Calu3 (cell line): ENCODE results near the gene OR52H1. TPM values are rescaled to one million over a fixed set of nuclear protein-coding genes. Genes with fewer than 3 reads are reported as not detected.

Experiments
- BruUV-seq: library from RNA; stranded (reverse); fragments of 400-500 nt; replicated peaks from 2 replicates; lab custom pipeline; 2021; lab: Mats Ljungman, UMichigan
- CTCF ChIA-PET: fragments of 300-600 bp; sonication (Branson Sonifier 250); formaldehyde crosslinking; loops from one replicate; lab custom pipeline; 2022; ENCODE audit warnings: antibody characterized with exemption; lab: Charles Lee
- DNase-seq: peaks from one replicate; pipeline ENCODE4 v3.0.0; 2022
- H3K27ac Mint-ChIP-seq: one replicate; pipeline ENCODE4 v1.8.0; 2022; ENCODE audit warnings: mixed read lengths; ENCODE audit not compliant: unreplicated experiment
- H3K27me3 Mint-ChIP-seq: one replicate; pipeline ENCODE4 v1.8.0; 2022; ENCODE audit warnings: mixed read lengths; ENCODE audit not compliant: unreplicated experiment
- H3K36me3 Mint-ChIP-seq: one replicate; pipeline ENCODE4 v1.8.0; 2022; ENCODE audit warnings: mild to moderate bottlenecking, moderate library complexity, mixed read lengths; ENCODE audit not compliant: insufficient read depth, unreplicated experiment
- H3K4me1 Mint-ChIP-seq: one replicate; pipeline ENCODE4 v1.8.0; 2022; ENCODE audit warnings: mild to moderate bottlenecking, low read depth, mixed read lengths; ENCODE audit not compliant: unreplicated experiment
- H3K4me3 Mint-ChIP-seq: one replicate; pipeline ENCODE4 v1.8.0; 2022; ENCODE audit warnings: mild to moderate bottlenecking, low read depth, moderate library complexity, mixed read lengths; ENCODE audit not compliant: unreplicated experiment
- H3K9me3 Mint-ChIP-seq: one replicate; pipeline ENCODE4 v1.8.0; 2022; ENCODE audit warnings: low read depth, mixed read lengths; ENCODE audit not compliant: unreplicated experiment
- intact Hi-C: fragments of 100-400 bp; cut with micrococcal nuclease; formaldehyde crosslinking; loops from one replicate; pipeline ENCODE4 v1.10.0; 2022; ENCODE audit not compliant: unreplicated experiment
- total RNA-seq: library from RNA; stranded (reverse); gene quantifications from 2 replicates; pipeline ENCODE4 v1.2.3, GENCODE V29; 2022
- TF ChIP-seq, protein P1 (sequence below): fragments of 200-600 bp; IDR thresholded peaks from one replicate; pipeline ENCODE4 v1.8.0; 2022; ENCODE audit warnings: antibody characterized with exemption; ENCODE audit not compliant: unreplicated experiment

OR52H1 gene
- total RNA-seq, 1 experiment from 2014 or later, result not detected

GRCh38 chr11:5580577-5580976 is 32.2 kb upstream of the OR52H1 start, which contains the start of gene OR52B6:
Gene OR52B6, plus strand, starts transcription at chr11:5580877. Its CDS starts 0 bp downstream, at chr11:5580877.
- CTCF ChIA-PET, result no interaction called here
- Mint-ChIP-seq H3K4me1 (no peaks in the 10 kb centered on the region), H3K36me3 (no peaks in the 10 kb centered on the region), H3K27me3 (no peaks in the 10 kb centered on the region), H3K27ac (no peak within 1 kb of the TSS), H3K9me3 (no peaks in the 10 kb centered on the region), H3K4me3 (no peak within 1 kb of the TSS)
- TF ChIP-seq, protein P1, sequence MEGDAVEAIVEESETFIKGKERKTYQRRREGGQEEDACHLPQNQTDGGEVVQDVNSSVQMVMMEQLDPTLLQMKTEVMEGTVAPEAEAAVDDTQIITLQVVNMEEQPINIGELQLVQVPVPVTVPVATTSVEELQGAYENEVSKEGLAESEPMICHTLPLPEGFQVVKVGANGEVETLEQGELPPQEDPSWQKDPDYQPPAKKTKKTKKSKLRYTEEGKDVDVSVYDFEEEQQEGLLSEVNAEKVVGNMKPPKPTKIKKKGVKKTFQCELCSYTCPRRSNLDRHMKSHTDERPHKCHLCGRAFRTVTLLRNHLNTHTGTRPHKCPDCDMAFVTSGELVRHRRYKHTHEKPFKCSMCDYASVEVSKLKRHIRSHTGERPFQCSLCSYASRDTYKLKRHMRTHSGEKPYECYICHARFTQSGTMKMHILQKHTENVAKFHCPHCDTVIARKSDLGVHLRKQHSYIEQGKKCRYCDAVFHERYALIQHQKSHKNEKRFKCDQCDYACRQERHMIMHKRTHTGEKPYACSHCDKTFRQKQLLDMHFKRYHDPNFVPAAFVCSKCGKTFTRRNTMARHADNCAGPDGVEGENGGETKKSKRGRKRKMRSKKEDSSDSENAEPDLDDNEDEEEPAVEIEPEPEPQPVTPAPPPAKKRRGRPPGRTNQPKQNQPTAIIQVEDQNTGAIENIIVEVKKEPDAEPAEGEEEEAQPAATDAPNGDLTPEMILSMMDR, result no peak
- no peak for DNase-seq
- BruUV-seq, result no TSS peak
- intact Hi-C loops, result no loop called here

GRCh38 chr11:5577101-5577500 is 28.8 kb upstream of the OR52H1 start:
- Mint-ChIP-seq H3K9me3 (no peaks in the 10 kb centered on the region), H3K4me3 (no peak overlapping the region)
- TF ChIP-seq, protein P1, result no peak

DNA sequence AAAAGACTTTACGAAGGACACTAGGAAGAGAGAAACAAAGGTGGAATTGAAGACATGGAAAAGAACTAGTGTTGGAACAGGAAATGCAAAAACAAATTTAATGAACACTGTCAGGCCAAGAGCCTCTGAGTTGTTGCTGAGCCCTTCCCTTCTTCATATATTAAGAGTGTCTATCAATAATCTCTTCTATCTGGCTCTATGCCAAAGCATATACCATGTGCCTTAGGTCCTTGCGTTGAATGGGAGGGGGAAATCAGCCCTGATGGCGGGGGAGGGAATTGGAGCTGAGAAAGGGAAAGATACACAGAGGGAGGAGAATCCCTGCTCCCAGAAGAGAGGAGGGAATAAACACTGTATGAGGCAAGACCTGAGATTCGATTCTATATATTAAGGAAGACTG is 26.8 kb upstream of the OR52H1 start:
- BruUV-seq, result no TSS peak
- TF ChIP-seq, protein P1, result no peak
- CTCF ChIA-PET, result no interaction called here
- peaks cover 3% of the 10 kb centered on the region for H3K9me3 Mint-ChIP-seq
- no peak overlapping the region for H3K4me3 Mint-ChIP-seq
- no peak for DNase-seq
- intact Hi-C loops, result no loop called here
- H3K4me1 Mint-ChIP-seq, result no peaks in the 10 kb centered on the region
- no peak overlapping the region for H3K27ac Mint-ChIP-seq
- no peaks in the 10 kb centered on the region for H3K27me3 Mint-ChIP-seq
- no peaks in the 10 kb centered on the region for H3K36me3 Mint-ChIP-seq

More at GRCh38 chr11:5577101-5577500, 28.8 kb upstream of the OR52H1 start:
- Mint-ChIP-seq H3K4me1 (no peaks in the 10 kb centered on the region), H3K36me3 (no peaks in the 10 kb centered on the region), H3K27me3 (no peaks in the 10 kb centered on the region), H3K27ac (no peak overlapping the region)
- CTCF ChIA-PET, result no interaction called here
- intact Hi-C loops, result no loop called here
- DNase-seq, result no peak
- no TSS peak for BruUV-seq

DNA sequence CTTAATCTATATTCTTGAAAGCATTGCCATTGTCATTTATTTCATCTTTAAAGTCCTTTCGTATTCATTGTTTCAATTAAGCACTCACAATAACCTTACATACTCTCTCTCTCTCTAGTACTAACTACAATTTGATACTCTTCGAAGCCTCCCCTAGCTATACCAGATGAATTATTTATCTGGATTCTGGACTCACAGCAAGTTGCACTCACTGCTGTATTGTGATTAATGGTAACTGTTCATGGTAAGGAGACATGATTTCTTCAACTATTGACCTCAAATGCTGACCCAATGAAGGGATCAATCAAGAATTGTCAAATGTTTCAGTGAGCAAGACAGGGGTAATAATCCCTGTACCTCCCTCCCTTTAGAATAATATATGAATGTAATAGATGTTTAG is 26.3 kb upstream of the OR52H1 start:
- no peaks in the 10 kb centered on the region for H3K27me3 Mint-ChIP-seq
- H3K9me3 Mint-ChIP-seq, result peaks cover 3% of the 10 kb centered on the region
- H3K4me3 Mint-ChIP-seq, result no peak overlapping the region
- no peaks in the 10 kb centered on the region for H3K4me1 Mint-ChIP-seq
- CTCF ChIA-PET, result no interaction called here
- no TSS peak for BruUV-seq
- intact Hi-C loops, result no loop called here
- H3K36me3 Mint-ChIP-seq, result no peaks in the 10 kb centered on the region
- H3K27ac Mint-ChIP-seq, result no peak overlapping the region
- DNase-seq, result no peak
- TF ChIP-seq, protein P1, result no peak
